NCI-H2196 treated with DMSO at 0.1 percent for 48 hours (cell line): ENCODE results near the gene CCSER2.
"Not testable (repeated sequence)": the region's sequence is repeated elsewhere in the genome, so short reads cannot be mapped to it uniquely, and the experiment has no call there.

Experiments used
- DNase-seq: peaks from one replicate; lab custom pipeline; 2025; ENCODE audit not compliant: unreplicated experiment; lab: John Stamatoyannopoulos, UW

Gene CCSER2

DNA sequence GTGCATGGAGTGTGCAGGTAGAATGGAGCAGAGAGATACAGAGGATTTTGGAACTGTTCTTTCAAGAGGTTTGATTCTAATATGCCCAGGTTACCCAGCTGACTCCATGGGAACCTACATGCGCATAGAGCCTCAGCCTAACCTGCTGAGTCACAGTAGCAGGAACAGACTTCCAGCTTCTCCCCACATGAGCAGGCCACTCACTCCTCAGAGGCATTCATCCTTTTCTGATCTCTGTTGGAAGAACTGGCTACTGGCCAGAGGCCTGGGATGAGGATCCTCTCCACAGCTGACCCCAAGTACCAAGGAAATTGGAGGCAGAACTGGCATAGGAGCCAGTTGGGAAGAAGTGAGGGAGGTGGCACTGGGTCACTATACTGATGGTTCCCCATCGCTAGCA is 17.9 kb upstream of the CCSER2 start:
- no peak for DNase-seq

GRCh38 chr10:84311576-84311975 is 16.8 kb upstream of the CCSER2 start:
- DNase-seq = no peak

DNA sequence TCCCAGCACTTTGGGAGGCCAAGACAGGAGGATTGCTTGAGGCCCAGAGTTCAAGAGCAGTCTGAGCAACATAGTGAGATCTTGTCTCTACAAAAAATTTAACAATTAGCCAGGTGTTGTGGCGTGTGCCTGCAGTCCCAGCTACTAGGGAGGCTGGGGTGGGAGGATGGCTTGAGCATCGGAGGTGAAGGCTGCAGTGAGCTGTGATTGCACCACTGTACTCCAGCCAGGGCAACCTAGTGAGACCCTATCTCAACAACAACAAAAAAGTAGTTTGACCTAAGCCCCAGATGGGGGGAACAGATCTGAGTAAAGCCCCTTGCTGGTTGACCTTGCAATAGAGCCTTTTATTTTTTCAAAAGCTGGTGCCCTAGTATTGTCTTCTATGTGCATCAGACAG is 15.6 kb upstream of the CCSER2 start:
- DNase-seq = no peak

- DNase-seq = no peak
These were observed 14.1 kb upstream of the CCSER2 start for GRCh38 chr10:84314275-84314674.

- DNase-seq = no peak
These were observed 11.2 kb upstream of the CCSER2 start for GRCh38 chr10:84317174-84317573.

DNA sequence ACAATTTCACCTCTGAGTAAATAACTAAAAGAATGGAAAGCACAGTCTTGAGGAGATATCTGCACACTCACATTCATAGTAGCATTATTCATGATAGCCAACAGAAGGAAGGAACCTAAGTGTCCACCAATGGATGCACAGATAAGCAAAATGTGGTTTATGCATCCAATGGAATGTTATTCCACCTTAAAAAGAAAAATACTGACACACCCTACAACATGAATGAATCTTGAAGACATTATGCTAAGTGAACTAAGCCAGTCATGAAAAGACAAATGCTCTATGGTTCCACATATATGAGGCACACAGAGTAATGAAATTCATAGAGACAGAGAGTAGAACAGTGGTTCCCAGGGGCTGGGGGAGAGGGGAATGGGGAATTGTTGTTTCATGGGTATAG is 6.5 kb upstream of the CCSER2 start:
- no peak for DNase-seq

- DNase-seq = not testable (repeated sequence)
These were observed 4.8 kb upstream of the CCSER2 start for GRCh38 chr10:84323566-84323965.

- not testable (repeated sequence) for DNase-seq
These were observed 1.4 kb upstream of the CCSER2 start for GRCh38 chr10:84326995-84327394.

DNA sequence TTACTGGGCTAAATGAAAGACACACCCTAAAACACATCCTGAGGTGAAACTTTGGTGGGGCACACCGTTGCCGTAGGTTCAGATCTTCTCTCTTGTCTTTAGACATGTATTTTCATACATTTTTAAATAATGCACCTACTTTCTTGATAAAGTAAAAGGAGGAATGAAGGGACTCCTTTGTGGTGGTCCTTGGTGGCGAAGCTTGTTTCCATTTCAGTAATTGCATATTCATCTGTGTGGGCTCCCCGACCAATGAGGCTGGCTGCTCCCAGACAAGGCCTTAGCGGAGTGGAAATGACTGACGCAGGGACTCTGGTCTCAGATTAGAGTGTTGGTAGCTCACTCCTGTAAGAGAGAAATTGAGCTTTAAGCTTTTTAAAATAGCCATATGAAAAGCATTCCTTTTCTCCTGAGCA is 815 bp downstream of the CCSER2 start:
- DNase-seq = no peak

DNA sequence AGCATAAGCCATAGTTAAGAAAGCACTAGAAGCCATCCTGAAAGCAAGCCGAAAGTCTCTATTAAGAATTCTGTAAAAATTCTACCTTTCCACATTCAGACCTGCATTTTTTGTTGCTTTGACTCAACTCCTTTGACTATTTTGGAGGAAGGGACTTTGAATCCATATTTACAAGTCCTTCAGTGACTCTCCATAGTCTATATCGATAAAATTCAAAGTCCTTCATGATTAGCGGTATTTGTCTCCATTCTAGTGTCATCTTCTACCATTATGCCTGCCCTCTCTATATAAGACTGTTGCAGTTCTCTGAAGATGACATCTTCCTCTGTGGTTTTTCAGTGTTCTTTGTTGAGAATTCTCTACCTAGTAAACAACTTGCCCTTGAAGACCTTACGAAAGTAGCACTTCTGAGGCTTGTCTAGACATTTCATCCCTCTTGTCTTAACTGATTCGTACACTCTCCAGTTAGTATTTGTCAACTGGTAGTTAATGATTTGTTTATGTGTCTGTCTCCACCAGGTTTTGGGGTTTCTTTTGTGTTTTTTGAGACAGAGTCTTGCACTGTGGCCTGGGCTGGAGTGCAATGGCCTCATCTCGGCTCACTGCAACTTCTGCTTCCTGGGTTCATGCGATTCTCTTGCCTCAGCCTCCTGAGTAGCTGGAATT is 1.7 kb downstream of the CCSER2 start:
- DNase-seq = no peak

DNA sequence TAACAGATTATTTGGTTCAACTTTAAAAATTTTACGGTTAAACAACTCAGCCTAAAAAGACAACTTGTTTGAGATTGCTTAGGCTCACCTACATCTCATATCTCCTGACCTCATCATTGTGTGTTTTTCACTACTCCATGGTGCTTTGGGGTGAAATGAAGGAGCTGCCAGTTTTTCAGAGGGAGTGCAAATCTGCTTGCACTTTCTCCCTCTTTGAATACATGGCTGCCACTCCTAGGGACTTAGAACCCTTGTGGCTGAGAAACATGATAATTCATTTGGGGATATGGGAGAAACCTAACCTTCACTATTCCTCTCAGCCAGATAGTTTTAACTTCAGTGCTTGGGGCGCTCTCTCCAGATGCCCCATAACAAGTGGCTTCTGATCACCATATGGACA is 2.7 kb downstream of the CCSER2 start:
- no peak for DNase-seq

GRCh38 chr10:84333864-84334451 is 5.6 kb downstream of the CCSER2 start:
- DNase-seq = no peak

GRCh38 chr10:84334811-84335210 is 6.4 kb downstream of the CCSER2 start:
- no peak for DNase-seq

- no peak for DNase-seq
These were observed 7.1 kb downstream of the CCSER2 start for GRCh38 chr10:84335516-84335915.

DNA sequence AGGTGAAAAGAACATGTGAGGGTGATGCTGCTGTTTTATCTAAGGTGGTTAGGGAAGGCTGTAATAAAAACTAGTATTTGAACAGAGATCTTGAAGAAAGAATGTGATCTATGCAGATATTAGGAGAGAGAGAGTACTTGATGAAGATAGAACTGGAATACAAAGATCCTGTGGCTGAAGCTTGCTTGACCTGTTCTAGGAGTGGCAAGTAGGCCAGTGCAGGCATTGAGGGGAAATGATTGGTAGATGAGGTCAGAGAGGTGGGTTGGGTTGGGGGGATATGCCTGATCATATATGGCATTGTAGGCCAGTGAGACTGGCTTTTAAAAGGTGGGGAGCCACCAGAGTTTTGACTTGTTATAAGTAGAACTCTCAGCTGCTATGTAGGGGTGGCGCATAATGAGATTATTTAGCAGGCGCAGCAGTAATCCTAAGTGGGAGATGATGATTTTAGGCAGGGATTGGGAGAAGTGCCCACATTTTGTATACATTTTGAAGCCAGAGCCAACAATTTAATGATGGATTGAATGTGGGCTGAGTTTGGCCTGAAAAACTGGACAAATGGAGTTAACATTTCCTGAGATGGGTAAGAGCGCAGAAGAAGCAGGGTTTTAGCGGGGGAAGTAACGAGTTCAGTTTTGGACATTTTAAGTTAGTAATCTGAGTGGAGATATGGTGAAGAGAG is 8.2 kb downstream of the CCSER2 start:
- DNase-seq = no peak

DNA sequence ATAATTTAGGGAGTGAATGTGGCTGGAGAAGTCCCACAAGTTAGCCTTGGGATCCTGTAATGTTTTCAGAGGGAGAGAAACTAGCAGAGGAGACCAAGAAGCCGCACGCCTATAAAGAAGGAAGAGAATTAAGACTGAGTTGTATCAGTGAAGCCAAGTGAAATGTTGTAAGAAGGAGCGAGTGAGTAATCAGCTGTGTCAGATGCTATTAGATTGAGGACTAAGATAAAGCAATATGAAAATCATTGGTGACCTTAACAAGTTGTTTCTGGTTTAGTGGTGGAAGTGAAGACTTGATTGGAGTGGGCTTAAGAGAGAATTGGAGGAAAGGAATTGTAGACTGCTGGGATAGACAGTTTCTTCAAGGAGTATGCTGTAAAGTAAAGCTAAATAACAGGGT is 8.8 kb downstream of the CCSER2 start:
- DNase-seq = no peak

GRCh38 chr10:84339025-84339424 is 10.6 kb downstream of the CCSER2 start:
- DNase-seq = no peak

DNA sequence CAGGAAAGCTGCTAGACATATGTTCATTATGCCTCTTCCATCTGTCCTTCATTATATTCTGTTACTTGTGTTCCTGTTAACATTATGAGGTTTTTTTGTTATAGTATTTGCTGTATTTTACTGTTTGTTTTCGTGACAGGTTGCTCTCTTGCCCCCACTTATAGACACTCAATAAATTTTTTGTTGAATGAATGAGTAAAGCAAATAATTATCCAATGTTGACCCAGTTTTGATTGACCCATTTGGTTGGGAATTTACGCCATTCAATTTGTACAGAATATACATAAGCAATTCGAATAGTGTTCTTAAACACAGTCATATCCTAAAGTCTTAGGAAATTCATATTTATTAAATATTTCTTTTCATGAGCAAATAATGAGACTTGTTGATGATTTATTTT is 11.8 kb downstream of the CCSER2 start:
- DNase-seq = peak; percentile 37

DNA sequence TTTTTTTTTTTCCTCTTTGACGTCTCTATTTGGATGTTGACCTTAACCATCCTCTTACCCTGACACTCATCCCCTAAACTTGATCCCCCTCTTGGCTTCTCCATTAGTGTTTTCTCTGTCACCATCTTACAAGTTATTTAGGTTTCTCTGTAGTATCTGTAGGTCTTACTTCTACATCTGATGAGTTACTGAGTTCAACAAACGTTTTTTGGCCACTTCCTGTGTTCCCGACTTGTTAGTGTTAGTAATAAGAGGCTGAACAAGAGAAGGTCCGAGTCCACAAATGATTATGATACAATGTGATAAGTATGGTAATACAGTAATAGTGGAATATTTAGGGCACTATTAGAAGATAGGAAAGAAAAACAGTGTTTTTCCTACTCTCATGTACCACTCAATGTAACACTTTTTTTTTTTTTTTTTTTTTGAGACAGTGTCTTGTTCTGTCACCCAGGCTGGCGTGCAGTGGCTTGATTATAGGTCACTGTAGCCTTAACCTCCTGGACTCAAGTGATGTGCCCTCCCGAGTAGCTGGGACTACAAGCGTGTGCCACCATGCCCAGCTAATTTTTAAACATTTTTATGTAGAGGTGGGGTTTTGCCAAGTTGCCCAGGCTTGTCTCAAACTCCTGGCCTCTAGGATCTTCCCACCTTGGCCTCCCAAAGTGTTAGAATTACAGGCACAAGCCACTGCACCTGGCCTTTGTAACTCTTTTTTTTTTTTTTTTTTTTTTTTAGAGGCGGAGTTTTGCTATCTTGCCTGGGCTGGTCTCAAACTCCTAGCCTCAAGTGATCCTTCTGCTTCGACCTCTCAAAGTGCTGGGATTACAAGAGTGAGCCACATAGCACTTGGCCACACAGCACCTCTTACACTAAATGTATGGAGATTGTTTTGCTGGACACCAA is 12.5 kb downstream of the CCSER2 start:
- DNase-seq = no peak

- DNase-seq = no peak
These were observed 13.1 kb downstream of the CCSER2 start for GRCh38 chr10:84341538-84341856.

DNA sequence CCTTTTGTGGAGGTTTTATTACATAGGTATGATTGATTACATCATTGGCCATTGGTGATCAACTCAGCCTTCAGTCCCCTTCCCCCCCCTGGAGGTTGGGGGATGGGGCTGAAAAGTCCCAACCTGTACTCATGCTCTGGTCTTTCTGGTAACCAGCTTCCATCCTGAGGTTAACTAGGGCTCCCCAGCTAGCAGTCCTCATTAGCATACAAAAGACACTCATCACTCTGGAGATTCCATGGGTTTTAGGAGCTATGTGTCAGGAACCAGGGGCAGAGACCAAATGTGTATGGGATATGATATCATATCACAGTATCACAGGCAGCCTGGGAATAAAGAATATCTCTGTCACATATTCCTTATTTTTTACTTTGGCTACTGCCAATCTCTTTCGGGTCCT is 13.6 kb downstream of the CCSER2 start:
- DNase-seq = no peak

DNA sequence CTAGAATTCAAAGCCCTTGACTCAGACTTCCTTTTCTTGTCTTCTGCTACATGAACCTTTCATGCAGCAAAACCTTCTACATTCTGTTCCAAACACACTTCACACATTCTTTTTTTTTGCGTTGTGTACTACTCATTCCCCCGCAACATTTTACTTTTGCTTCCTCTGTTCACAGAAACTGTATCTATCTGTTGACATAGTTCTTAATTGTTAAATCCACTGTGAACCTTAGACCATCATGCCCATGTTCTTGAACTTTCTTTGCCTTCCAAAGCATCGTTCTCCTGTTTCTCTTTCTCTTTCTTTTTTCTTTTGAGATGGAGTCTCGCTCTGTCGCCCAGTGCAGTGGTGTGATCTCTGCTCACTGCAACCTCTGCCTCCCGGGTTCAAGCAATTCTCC is 14.2 kb downstream of the CCSER2 start:
- no peak for DNase-seq
